ENCODE results near the gene KCNV2. TPM values are rescaled to one million over a fixed set of nuclear protein-coding genes. Genes with fewer than 3 reads are reported as not detected.

KCNV2 gene
- total RNA-seq, 3 donors from 2014 or later (not counting 1 experiment from before 2014, with no cell fraction given), result not detected

GRCh38 chr9:2681981-2682380 is 35.3 kb upstream of the KCNV2 start:
- intact Hi-C loops (cut with micrococcal nuclease), result no loop called here
- Mint-ChIP-seq H3K4me3 (no peak overlapping the region), H3K4me1 (no peaks in the 10 kb centered on the region), H3K27me3 (ENCODE audit: low read depth in 2 of 2) (peaks cover 0 to 7% of the 10 kb centered on the region in 2 donors), H3K36me3 (no peaks in the 10 kb centered on the region), H3K9me3 (no peaks in the 10 kb centered on the region), H3K27ac (no peak overlapping the region)
- Histone ChIP-seq H3K27ac (ENCODE audit: low read length) (no peak overlapping the region), H3K36me3 (ENCODE audit: control insufficient read depth, insufficient read depth, low read length) (no peaks in the 10 kb centered on the region), H3K4me1 (ENCODE audit: control insufficient read depth, insufficient read depth, low read length) (no peaks in the 10 kb centered on the region), H3K9me3 (ENCODE audit: control insufficient read depth, insufficient read depth, low read length) (no peaks in the 10 kb centered on the region), H3K4me3 (ENCODE audit: low read length) (no peak overlapping the region), H3K27me3 (ENCODE audit: control insufficient read depth, insufficient read depth, low read length) (no peaks in the 10 kb centered on the region)
- no CpG with 5 or more reads among the region's 1 CpG for WGBS (ENCODE audit: insufficient coverage)
- ATAC-seq (no peak), DNase-seq (no peak)
- no peak for TF ChIP-seq CTCF (IDR thresholded peaks at IDR 0.05)

GRCh38 chr9:2686911-2687310 is 30.4 kb upstream of the KCNV2 start:
- Mint-ChIP-seq H3K4me3 (no peak overlapping the region), H3K36me3 (no peaks in the 10 kb centered on the region), H3K9me3 (no peaks in the 10 kb centered on the region), H3K27me3 (ENCODE audit: low read depth in 2 of 2) (no peaks in the 10 kb centered on the region), H3K27ac (no peak overlapping the region), H3K4me1 (no peaks in the 10 kb centered on the region)
- no peaks in the 10 kb centered on the region for H3K36me3 ChIP-seq (ENCODE audit: control insufficient read depth, insufficient read depth, low read length)
- intact Hi-C loops (cut with micrococcal nuclease), result no loop called here
- ATAC-seq (no peak), DNase-seq (no peak)
- no peak for TF ChIP-seq CTCF (IDR thresholded peaks at IDR 0.05)
- H3K27ac ChIP-seq (ENCODE audit: low read length), result no peak overlapping the region
- 95% methylated on average over 4 of the region's 4 CpGs for WGBS (ENCODE audit: insufficient coverage)
- H3K27me3 ChIP-seq (ENCODE audit: control insufficient read depth, insufficient read depth, low read length), result no peaks in the 10 kb centered on the region
- no peaks in the 10 kb centered on the region for H3K4me1 ChIP-seq (ENCODE audit: control insufficient read depth, insufficient read depth, low read length)
- no peak overlapping the region for H3K4me3 ChIP-seq (ENCODE audit: low read length)
- H3K9me3 ChIP-seq (ENCODE audit: control insufficient read depth, insufficient read depth, low read length), result no peaks in the 10 kb centered on the region

GRCh38 chr9:2688636-2689035 is 28.7 kb upstream of the KCNV2 start:
- H3K27me3 ChIP-seq (ENCODE audit: control insufficient read depth, insufficient read depth, low read length), result no peaks in the 10 kb centered on the region
- TF ChIP-seq CTCF (IDR thresholded peaks at IDR 0.05), result no peak
- no peaks in the 10 kb centered on the region for H3K4me1 ChIP-seq (ENCODE audit: control insufficient read depth, insufficient read depth, low read length)
- H3K36me3 Mint-ChIP-seq, result no peaks in the 10 kb centered on the region
- H3K36me3 ChIP-seq (ENCODE audit: control insufficient read depth, insufficient read depth, low read length), result no peaks in the 10 kb centered on the region
- no peak for DNase-seq
- WGBS (ENCODE audit: insufficient coverage), result 95% methylated on average over 2 of the region's 3 CpGs
- no peaks in the 10 kb centered on the region for H3K27me3 Mint-ChIP-seq (ENCODE audit: low read depth in 2 of 2)
- no peak overlapping the region for H3K4me3 ChIP-seq (ENCODE audit: low read length)
- no peaks in the 10 kb centered on the region for H3K9me3 ChIP-seq (ENCODE audit: control insufficient read depth, insufficient read depth, low read length)
- H3K4me3 Mint-ChIP-seq, result no peak overlapping the region
- intact Hi-C loops (cut with micrococcal nuclease), result no loop called here
- no peak overlapping the region for H3K27ac Mint-ChIP-seq
- H3K9me3 Mint-ChIP-seq, result no peaks in the 10 kb centered on the region
- ATAC-seq, result no peak
- H3K27ac ChIP-seq (ENCODE audit: low read length), result no peak overlapping the region
- no peaks in the 10 kb centered on the region for H3K4me1 Mint-ChIP-seq

GRCh38 chr9:2691212-2691611 is 26.1 kb upstream of the KCNV2 start:
- no CpG with 5 or more reads among the region's 1 CpG for WGBS (ENCODE audit: insufficient coverage)
- DNase-seq (no peak), ATAC-seq (no peak)
- Histone ChIP-seq H3K36me3 (ENCODE audit: control insufficient read depth, insufficient read depth, low read length) (no peaks in the 10 kb centered on the region), H3K9me3 (ENCODE audit: control insufficient read depth, insufficient read depth, low read length) (no peaks in the 10 kb centered on the region), H3K27me3 (ENCODE audit: control insufficient read depth, insufficient read depth, low read length) (no peaks in the 10 kb centered on the region), H3K27ac (ENCODE audit: low read length) (no peak overlapping the region), H3K4me3 (ENCODE audit: low read length) (no peak overlapping the region), H3K4me1 (ENCODE audit: control insufficient read depth, insufficient read depth, low read length) (no peaks in the 10 kb centered on the region)
- no peaks in the 10 kb centered on the region for H3K9me3 Mint-ChIP-seq
- no peaks in the 10 kb centered on the region for H3K27me3 Mint-ChIP-seq (ENCODE audit: low read depth in 2 of 2)
- no peaks in the 10 kb centered on the region for H3K36me3 Mint-ChIP-seq
- intact Hi-C loops (cut with micrococcal nuclease), result no loop called here
- H3K4me1 Mint-ChIP-seq, result no peaks in the 10 kb centered on the region
- H3K27ac Mint-ChIP-seq, result no peak overlapping the region
- no peak for TF ChIP-seq CTCF (IDR thresholded peaks at IDR 0.05)
- H3K4me3 Mint-ChIP-seq, result no peak overlapping the region

All from natural killer cell (primary cell).